ENCODE measurements around the gene SSR1. TPM values are rescaled to one million over a fixed set of nuclear protein-coding genes. Genes with fewer than 3 reads are reported as not detected.

SSR1 gene
- total and polyA plus RNA-seq, 2 of the 13 experiments (the other 11 are each of a cell fraction or from before 2014, with no cell fraction given) = 203 to 243 TPM

- no peak for TF ChIP-seq NFAT5 (CRISPR knock-in tag; IDR thresholded peaks at IDR 0.05)
- peak; percentile 7; the same call in 1 of the 2 replicates for TF ChIP-seq ZNF646 (CRISPR knock-in tag; IDR thresholded peaks at IDR 0.05)
- peak in 1 of 2 experiments; percentile 71; a peak in 2 of 4 replicates for TF ChIP-seq HMGXB4 (CRISPR knock-in tag; IDR thresholded peaks at IDR 0.05; ENCODE audit: borderline replicate concordance in 1 of 2, low read depth in 1 of 2)
- peak; percentile 61; the same call in 1 of the 2 replicates for TF ChIP-seq AHDC1 (CRISPR knock-in tag; IDR thresholded peaks at IDR 0.05; ENCODE audit: borderline replicate concordance)
These were observed 42.4 kb downstream of the SSR1 start (continued) for GRCh38 chr6:7270320-7271204.
